ENCODE results near the gene B3GNT4.

GRCh38 chr12:122195405-122195804 is 8.1 kb upstream of the B3GNT4 start:
- no peak for TF ChIP-seq CTCF (IDR thresholded peaks at IDR 0.05 in 8 of 11, conservative IDR thresholded peaks at IDR 0.05 in 3 of 11)
- no peak for TF ChIP-seq POLR2AphosphoS5 (IDR thresholded peaks at IDR 0.05)
- no peak for TF ChIP-seq POLR2A (IDR thresholded peaks at IDR 0.05)
